K562 (cell line): Measurements from ENCODE around the gene ZFTA. TPM values are rescaled to one million over a fixed set of nuclear protein-coding genes. Genes with fewer than 3 reads are reported as not detected.

ENCODE experiments used
- ATAC-seq: fragments of 200-7000 bp; cut with Tn5 transposase; 3 replicates; pipeline ENCODE4 v1.9.1; 2020; ENCODE audit warnings: moderate library complexity
- BruUV-seq: library from RNA; stranded (reverse); fragments of 400-500 nt; replicated peaks from 2 replicates; lab custom pipeline; 2021; lab: Mats Ljungman, UMichigan
- CTCF ChIA-PET: fragments of 300-600 bp; formaldehyde crosslinking; extraction: SDS; loops from one replicate; lab custom pipeline; 2021; ENCODE audit warnings: low intra/inter-chr PET ratio; lab: Yijun Ruan, JAX
- POLR2A ChIA-PET: fragments of 300-600, 350-650 bp; sonication (Branson Sonifier 250); formaldehyde crosslinking; extraction: SDS; loops from one replicate; lab custom pipeline; 2021; ENCODE audit warnings: antibody characterized with exemption, inconsistent platforms; lab: Yijun Ruan, JAX
- DNase-seq, 4 experiments: peaks; one replicate each; pipeline versions ENCODE4 v3.0.0 to v3.0.0-alpha.2; 2011 to 2018; ENCODE audit warnings: low spot score in 3 of 4, mixed read lengths in 3 of 4; ENCODE audit errors: extremely low read depth in 1 of 4
- FAIRE-seq: peaks from 2 replicates; lab custom pipeline; 2011; peaks lifted over from hg19 to GRCh38; lab: Jason Lieb, UNC
- H2AFZ ChIP-seq: 2 replicates; pipeline ENCODE4 v1.6.0; 2011; ENCODE audit warnings: low read depth, low read length, control low read depth, inconsistent platforms
- H3K27ac ChIP-seq: fragments of 200-600 bp; 3 replicates; pipeline ENCODE4 v1.8.0; 2011; ENCODE audit warnings: low read depth, mild to moderate bottlenecking, control low read depth, inconsistent platforms, low read length, moderate library complexity, mixed read lengths; ENCODE audit errors: extremely low read depth
- H3K27me3 ChIP-seq, 2 experiments: fragments of 300-600 bp in 1 of 2; 2 replicates in 1 of 2; 3 replicates in 1 of 2; pipeline versions ENCODE4 v1.6.0 to v1.8.0; 2011; ENCODE audit warnings: inconsistent platforms in 2 of 2, low read length in 2 of 2, mild to moderate bottlenecking in 1 of 2, mixed read lengths in 1 of 2, moderate library complexity in 1 of 2; ENCODE audit not compliant: control insufficient read depth in 2 of 2, insufficient read depth in 2 of 2
- H3K36me3 ChIP-seq: fragments of 300-600 bp; 3 replicates; pipeline ENCODE4 v1.8.0; 2011; ENCODE audit warnings: mild to moderate bottlenecking, low read length, inconsistent platforms; ENCODE audit not compliant: control insufficient read depth, insufficient read depth
- H3K4me1 ChIP-seq, 2 experiments: fragments of 200-600 bp in 1 of 2; replicated peaks in 1 of 2; 2 replicates in 1 of 2; 3 replicates in 1 of 2; pipeline versions ENCODE4 v1.5.1 to v1.8.0; 2011; ENCODE audit warnings: inconsistent platforms in 2 of 2, low read length in 2 of 2, mild to moderate bottlenecking in 1 of 2, mixed read lengths in 1 of 2, moderate library complexity in 1 of 2; ENCODE audit not compliant: control insufficient read depth in 2 of 2, insufficient read depth in 2 of 2
- H3K4me2 ChIP-seq: 2 replicates; pipeline ENCODE4 v1.6.1; 2011; ENCODE audit warnings: low read length, control low read depth, inconsistent platforms, mixed read lengths; ENCODE audit not compliant: insufficient read depth
- H3K4me3 ChIP-seq: fragments of 200-600 bp; sonication (generic), shearing (Covaris generic); 2 replicates; pipeline ENCODE4 v1.5.1; 2016; ENCODE audit warnings: control low read depth, inconsistent platforms
- H3K79me2 ChIP-seq: fragments of 200-600 bp; 3 replicates; pipeline ENCODE4 v1.8.0; 2011; ENCODE audit warnings: low read length, inconsistent platforms; ENCODE audit not compliant: control insufficient read depth, insufficient read depth
- H3K9ac ChIP-seq, 2 experiments: 2 replicates each; pipeline versions ENCODE4 v1.6.0 to v1.6.1; 2011; ENCODE audit warnings: low read depth in 2 of 2, low read length in 2 of 2, control low read depth in 1 of 2, inconsistent platforms in 1 of 2, mild to moderate bottlenecking in 1 of 2, mixed read lengths in 1 of 2; ENCODE audit not compliant: insufficient read depth in 1 of 2
- H3K9me1 ChIP-seq: one replicate; pipeline ENCODE4 v1.6.0; 2011; ENCODE audit warnings: inconsistent platforms, mild to moderate bottlenecking, low read length, moderate library complexity; ENCODE audit not compliant: control insufficient read depth, insufficient read depth
- H3K9me3 ChIP-seq: replicated peaks from 2 replicates; pipeline ENCODE4 v1.5.1; 2011; ENCODE audit warnings: low read depth, low read length, inconsistent platforms; ENCODE audit not compliant: control insufficient read depth, insufficient read depth
- H4K20me1 ChIP-seq: replicated peaks from 2 replicates; pipeline ENCODE4 v1.6.1; 2011; ENCODE audit warnings: low read length, inconsistent platforms, mixed read lengths; ENCODE audit not compliant: control insufficient read depth, insufficient read depth
- MYNN ChIP-seq, 2 experiments: sonication (generic); formaldehyde crosslinking in 1 of 2; IDR thresholded peaks; 2 replicates each; pipeline versions ENCODE4 v1.5.0 to v1.6.1; 2016 to 2020; ENCODE audit warnings: antibody characterized with exemption in 1 of 2, missing genetic modification reagents in 1 of 2
- NFYB ChIP-seq: IDR thresholded peaks from 2 replicates; pipeline ENCODE4 v1.6.1; 2011; ENCODE audit warnings: mild to moderate bottlenecking, moderate library complexity; ENCODE audit not compliant: insufficient read length; ENCODE audit errors: extremely low read depth
- SMARCA5 ChIP-seq: fragments of 450-650 bp; IDR thresholded peaks from 2 replicates; pipeline ENCODE4 v1.6.1; 2016
- SUPT5H ChIP-seq: fragments of 450-650 bp; IDR thresholded peaks from 2 replicates; pipeline ENCODE4 v1.6.1; 2016
- TEAD2 ChIP-seq: fragments of 450-650 bp; IDR thresholded peaks from 2 replicates; pipeline ENCODE4 v1.6.1; 2016; ENCODE audit warnings: missing genetic modification characterization, control low read depth, missing compliant biosample characterization
- ZNF444 ChIP-seq: fragments of 250-450 bp; sonication (Bioruptor Pico); IDR thresholded peaks from 2 replicates; pipeline ENCODE4 v1.4.0; 2020; ENCODE audit warnings: mild to moderate bottlenecking, moderate library complexity
- ZNF740 ChIP-seq, 3 experiments: fragments of 200-800 bp in 1 of 3; sonication (Bioruptor generic) in 1 of 3; sonication (generic) in 1 of 3; formaldehyde crosslinking in 1 of 3; IDR thresholded peaks; 2 replicates each; pipeline versions ENCODE4 v1.6.1 to v1.8.0; 2016 to 2022; ENCODE audit warnings: mild to moderate bottlenecking in 2 of 3, missing compliant biosample characterization in 2 of 3, missing genetic modification characterization in 2 of 3, missing genetic modification reagents in 1 of 3
- WGBS: fragments of 100-300 bp; shearing (Covaris generic); methylation state at CpG from one replicate; pipeline ENCODE4 v1.1.6; 2016; ENCODE audit warnings: low coverage, mixed read lengths; ENCODE audit not compliant: insufficient coverage; ENCODE audit errors: missing lambda C conversion rate; 5-methylcytosine and 5-hydroxymethylcytosine counted together
- in situ Hi-C: fragments of 300-500 bp; cut with MboI; formaldehyde crosslinking; loops from 4 replicates; pipeline ENCODE4 v1.15.0; 2018; ENCODE audit warnings: inconsistent platforms, mixed read lengths
- intact Hi-C: fragments of 100-400 bp; cut with micrococcal nuclease; formaldehyde crosslinking; loops from 2 replicates; pipeline ENCODE4 v1.14.2; 2022
- polyA plus RNA-seq, 8 experiments: library from polyadenylated mRNA; depleted of rRNA in 4 of 8; stranded (reverse) in 5 of 8; unstranded in 3 of 8; fragments of >200 nt; fragmentation: Nextera tagmentation in 2 of 8; fragmentation: Illumina TruSeq in 1 of 8; extraction: Ambion mirVana in 2 of 8; extraction: Trizol in 1 of 8; gene quantifications; 2 replicates each; pipeline versions ENCODE4 v1.2.1 to v1.2.3, GENCODE V29; 2011 to 2014; ENCODE audit warnings: inconsistent platforms in 1 of 8, missing spikeins in 1 of 8
- total RNA-seq, 7 experiments: library from RNA; depleted of rRNA in 6 of 7; stranded (reverse); fragments of >200 nt in 6 of 7; fragmentation: Illumina TruSeq in 2 of 7; extraction: Trizol in 2 of 7; gene quantifications; 2 replicates each; pipeline versions ENCODE4 v1.2.1 to v1.2.3, GENCODE V29; 2011 to 2021; ENCODE audit warnings: low replicate concordance in 1 of 7

The ZFTA gene
- total and polyA plus RNA-seq, 9 of the 15 experiments (the other 6 are each of a cell fraction or from before 2014, with no cell fraction given) = 0.45 to 12.3 (median 2.9) TPM

DNA sequence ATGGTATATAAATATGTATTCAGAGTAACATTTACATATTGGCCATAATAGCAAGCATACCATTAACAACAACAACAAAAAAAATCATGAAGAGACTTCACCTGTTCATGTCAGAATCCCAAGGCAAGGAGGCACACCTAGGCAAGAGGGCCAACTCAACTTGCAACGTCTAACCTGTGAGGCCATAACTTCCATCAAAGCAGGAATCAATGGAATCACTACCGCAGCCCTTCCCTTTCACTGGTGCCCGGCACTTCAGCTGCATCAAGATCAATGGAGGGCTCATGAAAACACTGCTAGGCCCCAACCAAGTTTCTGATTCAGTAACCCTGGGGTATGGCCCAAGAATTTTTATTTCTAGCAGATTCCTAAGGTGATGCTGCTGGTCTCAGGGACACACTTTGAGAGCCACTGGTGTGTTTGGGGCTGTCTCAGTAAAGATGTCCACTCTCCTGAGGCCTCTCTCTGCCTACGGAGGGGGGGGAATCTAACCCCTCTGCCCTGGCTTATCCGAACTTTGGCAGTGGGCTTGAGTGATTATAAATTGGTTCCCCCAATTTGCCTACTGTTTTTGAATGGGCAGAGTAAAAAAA is 8.0 kb downstream of the ZFTA start:
- CTCF ChIA-PET = no interaction called here
- H4K20me1 ChIP-seq = no peaks in the 10 kb centered on the region

More for the DNA sequence above, 8.0 kb downstream of the ZFTA start:
- intact Hi-C loops (no loop called here), in situ Hi-C loops (loop anchor here (10.0 kb wide), 1 partner anchor 384 kb away; no protein-coding TSS in a partner anchor)
- Histone ChIP-seq H3K9ac (no peak overlapping the region), H2AFZ (no peak overlapping the region), H3K79me2 (no peaks in the 10 kb centered on the region), H3K9me3 (no peaks in the 10 kb centered on the region), H3K36me3 (peaks cover 69% of the 10 kb centered on the region; the same call in 2 of the 3 replicates), H3K27me3 (no peaks in the 10 kb centered on the region), H3K4me1 (peaks cover 0 to 25% of the 10 kb centered on the region in 2 experiments; a peak in 2 of 5 replicates), H3K27ac (no peak overlapping the region), H3K9me1 (no peaks in the 10 kb centered on the region), H3K4me3 (no peak overlapping the region), H3K4me2 (no peak overlapping the region)
- no peak for FAIRE-seq
- no peak for DNase-seq
- BruUV-seq = no TSS peak
- POLR2A ChIA-PET = interaction anchor here (0.6 to 0.7 kb wide), 2 partner anchors 15 to 266 kb away, joined by 3 to 4 read pairs; no protein-coding TSS in a partner anchor
- TF ChIP-seq TEAD2 (no peak), MYNN (IDR thresholded peaks at IDR 0.05) (0 out of 2 replicates have a peak, but pooled peaks have one; percentile 35), MYNN (CRISPR knock-in tag; IDR thresholded peaks at IDR 0.05) (no peak), ZNF740 (CRISPR knock-in tag; IDR thresholded peaks at IDR 0.05) (no peak), ZNF740 (tag; IDR thresholded peaks at IDR 0.05) (0 out of 4 replicates have a peak, but pooled peaks of 1 of the 2 experiments have one; percentile 23), ZNF444 (no peak), NFYB (no peak), SUPT5H (peak; percentile 29; the same call in 1 of the 2 replicates), SMARCA5 (no peak)
- 72% methylated on average over 4 of the region's 5 CpGs for WGBS
- peak; percentile 40 for ATAC-seq
